HG02938 (cell line): ENCODE data around the gene PLIN1.

Source experiments
- ATAC-seq: cut with Tn5 transposase; IDR thresholded peaks from one replicate; pipeline ENCODE4 v1.9.1; 2021; ENCODE audit warnings: mild to moderate bottlenecking, moderate library complexity; ENCODE audit not compliant: unreplicated experiment

The PLIN1 gene

GRCh38 chr15:89654847-89655805, 24.0 kb downstream of the PLIN1 start, which contains the start of gene KIF7:
TSS of gene KIF7 (minus strand) at chr15:89655467. CDS start at chr15:89652930, 2,537 bp downstream.
- no peak for ATAC-seq

GRCh38 chr15:89654301-89654761, 24.8 kb downstream of the PLIN1 start:
- ATAC-seq = no peak

- no peak for ATAC-seq
These were observed 25.6 kb downstream of the PLIN1 start for GRCh38 chr15:89653578-89653977.

GRCh38 chr15:89652666-89653065, 26.5 kb downstream of the PLIN1 start:
- no peak for ATAC-seq

GRCh38 chr15:89652131-89652530, 27.0 kb downstream of the PLIN1 start:
- ATAC-seq = no peak

GRCh38 chr15:89649716-89650115, 29.5 kb downstream of the PLIN1 start:
- ATAC-seq = no peak

- no peak for ATAC-seq
These were observed 30.0 kb downstream of the PLIN1 start for GRCh38 chr15:89649013-89649625.

GRCh38 chr15:89648106-89649012, 30.8 kb downstream of the PLIN1 start:
- no peak for ATAC-seq

GRCh38 chr15:89647191-89647851, 31.8 kb downstream of the PLIN1 start:
- no peak for ATAC-seq

- ATAC-seq = no peak
These were observed 32.6 kb downstream of the PLIN1 start for GRCh38 chr15:89646416-89647141.

- no peak for ATAC-seq
These were observed 33.5 kb downstream of the PLIN1 start for GRCh38 chr15:89645680-89646079.

GRCh38 chr15:89642106-89642505, 37.1 kb downstream of the PLIN1 start:
- ATAC-seq = no peak

- ATAC-seq = no peak
These were observed 38.1 kb downstream of the PLIN1 start for GRCh38 chr15:89641053-89641452.

- no peak for ATAC-seq
These were observed 38.9 kb downstream of the PLIN1 start for GRCh38 chr15:89640245-89640644.

- ATAC-seq = no peak
These were observed 45.6 kb downstream of the PLIN1 start for GRCh38 chr15:89633585-89633984.

- no peak for ATAC-seq
These were observed 46.4 kb downstream of the PLIN1 start for GRCh38 chr15:89632563-89633430.

GRCh38 chr15:89631902-89632264, 47.3 kb downstream of the PLIN1 start:
- no peak for ATAC-seq

GRCh38 chr15:89630974-89631901, 47.9 kb downstream of the PLIN1 start:
- no peak for ATAC-seq
